ENCODE measurements around the gene MAP2K7.
"Not testable (repeated sequence)": the region's sequence is repeated elsewhere in the genome, so short reads cannot be mapped to it uniquely, and the experiment has no call there.

Gene MAP2K7

GRCh38 chr19:7907122-7907521 lies 3.4 kb downstream of the MAP2K7 start:
- no peak for FAIRE-seq

GRCh38 chr19:7907544-7907943 lies 3.9 kb downstream of the MAP2K7 start:
- FAIRE-seq, result no peak
- DNase-seq (ENCODE audit: low spot score), result no peak

More at GRCh38 chr19:7907122-7907521, 3.4 kb downstream of the MAP2K7 start:
- no peak for DNase-seq (ENCODE audit: low spot score)

- DNase-seq (ENCODE audit: low spot score) (no peak), FAIRE-seq (no peak)
Measured at GRCh38 chr19:7908078-7908699, 4.5 kb downstream of the MAP2K7 start.

GRCh38 chr19:7908742-7909461 lies 5.2 kb downstream of the MAP2K7 start:
- DNase-seq (ENCODE audit: low spot score), result no peak
- FAIRE-seq, result no peak

GRCh38 chr19:7909471-7910067 lies 5.9 kb downstream of the MAP2K7 start:
- FAIRE-seq (no peak), DNase-seq (ENCODE audit: low spot score) (no peak)

- FAIRE-seq (no peak), DNase-seq (ENCODE audit: low spot score) (no peak)
Measured at GRCh38 chr19:7910321-7911161, 6.9 kb downstream of the MAP2K7 start.

GRCh38 chr19:7911508-7912143 lies 7.9 kb downstream of the MAP2K7 start:
- FAIRE-seq (no peak), DNase-seq (ENCODE audit: low spot score) (no peak)

- DNase-seq (ENCODE audit: low spot score), result no peak
- no peak for FAIRE-seq
Measured at GRCh38 chr19:7912144-7912696, 8.5 kb downstream of the MAP2K7 start.

GRCh38 chr19:7912697-7913564 lies 9.3 kb downstream of the MAP2K7 start:
- DNase-seq (ENCODE audit: low spot score) (no peak), FAIRE-seq (no peak)

GRCh38 chr19:7913652-7914051 lies 10.0 kb downstream of the MAP2K7 start:
- FAIRE-seq, result no peak
- DNase-seq (ENCODE audit: low spot score), result no peak

GRCh38 chr19:7914099-7914498 lies 10.4 kb downstream of the MAP2K7 start:
- DNase-seq (ENCODE audit: low spot score) (no peak), FAIRE-seq (no peak)

- FAIRE-seq (no peak), DNase-seq (ENCODE audit: low spot score) (no peak)
Measured at GRCh38 chr19:7914598-7915045, 10.9 kb downstream of the MAP2K7 start, which contains the start of gene TGFBR3L. Gene TGFBR3L (plus strand): TSS chr19:7914830.

GRCh38 chr19:7915250-7916102 lies 11.8 kb downstream of the MAP2K7 start:
- DNase-seq (ENCODE audit: low spot score) (no peak), FAIRE-seq (no peak)

GRCh38 chr19:7916103-7916954 lies 12.7 kb downstream of the MAP2K7 start:
- no peak for DNase-seq (ENCODE audit: low spot score)

GRCh38 chr19:7916955-7917266 lies 13.2 kb downstream of the MAP2K7 start:
- FAIRE-seq, result no peak
- DNase-seq (ENCODE audit: low spot score), result no peak

More at GRCh38 chr19:7916103-7916954, 12.7 kb downstream of the MAP2K7 start:
- FAIRE-seq, result no peak

GRCh38 chr19:7917267-7918061 lies 13.8 kb downstream of the MAP2K7 start:
- no peak for FAIRE-seq
- DNase-seq (ENCODE audit: low spot score), result no peak

GRCh38 chr19:7918062-7918614 lies 14.5 kb downstream of the MAP2K7 start:
- not testable (repeated sequence) for DNase-seq (ENCODE audit: low spot score); FAIRE-seq
